GM12892 (cell line): Measurements from ENCODE around the gene DOK4.

ENCODE experiments used
- POLR2A ChIP-seq: IDR thresholded peaks from 2 replicates; pipeline ENCODE4 v1.6.1; 2011; ENCODE audit warnings: low read depth, low read length, control low read depth
- POLR2AphosphoS5 ChIP-seq: IDR thresholded peaks from 2 replicates; pipeline ENCODE4 v1.6.1; 2011; ENCODE audit warnings: low read depth, low read length, control low read depth
- TAF1 ChIP-seq: IDR thresholded peaks from 2 replicates; pipeline ENCODE4 v1.6.1; 2011; ENCODE audit warnings: low read depth, mild to moderate bottlenecking, control low read depth, low read length, borderline replicate concordance

DNA sequence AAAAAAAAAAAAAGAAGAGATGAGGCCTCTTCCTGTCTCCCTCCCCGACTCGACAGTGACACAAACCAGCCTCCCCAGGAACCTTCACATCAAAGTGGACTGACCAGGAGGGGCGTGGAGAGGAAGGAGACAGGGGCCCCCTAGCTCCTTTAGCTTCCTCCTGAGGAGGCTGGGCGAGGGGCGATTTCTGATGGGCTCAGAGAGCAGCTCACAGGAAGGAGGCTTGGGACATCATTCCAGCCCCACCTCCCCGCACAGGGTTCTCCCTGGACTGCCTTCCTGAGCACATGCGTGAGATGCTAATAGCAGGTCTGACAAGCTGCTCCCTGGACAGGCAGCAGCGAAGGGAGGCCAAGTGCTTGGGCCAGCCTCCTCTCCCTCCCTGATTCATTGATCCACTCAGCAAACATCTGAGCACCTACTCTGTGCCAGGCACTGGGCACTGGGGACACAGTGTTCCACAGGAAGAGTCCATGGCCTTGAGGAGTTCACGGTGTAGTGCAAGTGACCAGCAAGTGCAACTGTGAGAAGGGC is 14.4 kb upstream of the DOK4 start:
- TF ChIP-seq POLR2AphosphoS5 (no peak), POLR2A (no peak), TAF1 (no peak)
